ENCODE results near the gene CHN2.

- TF ChIP-seq POLR2AphosphoS5 (IDR thresholded peaks at IDR 0.05; ENCODE audit: low read depth, low read length) = no peak
- no peak for TF ChIP-seq TAF1 (IDR thresholded peaks at IDR 0.05; ENCODE audit: borderline replicate concordance, insufficient read depth, low read length)
- no peak for TF ChIP-seq REST (IDR thresholded peaks at IDR 0.05; ENCODE audit: insufficient read depth in 1 of 2, low read depth in 2 of 2, low read length in 2 of 2)
- no peak for TF ChIP-seq FOXP2 (optimal IDR thresholded peaks at IDR 0.05; ENCODE audit: borderline replicate concordance, extremely low read depth, extremely low read length, insufficient read depth)
These were observed 30.7 kb upstream of the CHN2 start for GRCh38 chr7:29163854-29164253.

Data from PFSK-1 (cell line).